SK-N-SH treated with all-trans-retinoic acid at 6 μM for 48 hours (cell line): ENCODE data around the gene KRTAP13-2.

Experiments used
- ARNTL ChIP-seq: fragments of 450-650 bp; formaldehyde crosslinking; IDR thresholded peaks from 2 replicates; pipeline ENCODE4 v1.5.0; 2020; ENCODE audit warnings: low read depth, mild to moderate bottlenecking, moderate library complexity, borderline replicate concordance
- CSDC2 ChIP-seq: fragments of 250-450 bp; sonication (Bioruptor Pico); IDR thresholded peaks from 2 replicates; pipeline ENCODE4 v1.5.0; 2020; ENCODE audit warnings: mild to moderate bottlenecking, moderate library complexity
- GLIS3 ChIP-seq: fragments of 250-450 bp; sonication (Bioruptor Pico); IDR thresholded peaks from 2 replicates; pipeline ENCODE4 v1.5.0; 2020; ENCODE audit warnings: mild to moderate bottlenecking, moderate library complexity
- ISL1 ChIP-seq: fragments of 250-450 bp; sonication (Bioruptor Pico); IDR thresholded peaks from 2 replicates; pipeline ENCODE4 v2.1.2; 2022; ENCODE audit warnings: mild to moderate bottlenecking, moderate library complexity
- RARB ChIP-seq: fragments of 250-450 bp; sonication (Bioruptor Pico); IDR thresholded peaks from 2 replicates; pipeline ENCODE4 v1.8.0; 2021; ENCODE audit warnings: mild to moderate bottlenecking, moderate library complexity
- TCF4 ChIP-seq: fragments of 250-450 bp; sonication (Bioruptor Pico); IDR thresholded peaks from 2 replicates; pipeline ENCODE4 v1.8.0; 2021; ENCODE audit warnings: mild to moderate bottlenecking, moderate library complexity, borderline replicate concordance
- ZC3H10 ChIP-seq: fragments of 250-450 bp; sonication (Bioruptor Pico); IDR thresholded peaks from 2 replicates; pipeline ENCODE4 v1.5.1; 2021; ENCODE audit warnings: mild to moderate bottlenecking, moderate library complexity

DNA sequence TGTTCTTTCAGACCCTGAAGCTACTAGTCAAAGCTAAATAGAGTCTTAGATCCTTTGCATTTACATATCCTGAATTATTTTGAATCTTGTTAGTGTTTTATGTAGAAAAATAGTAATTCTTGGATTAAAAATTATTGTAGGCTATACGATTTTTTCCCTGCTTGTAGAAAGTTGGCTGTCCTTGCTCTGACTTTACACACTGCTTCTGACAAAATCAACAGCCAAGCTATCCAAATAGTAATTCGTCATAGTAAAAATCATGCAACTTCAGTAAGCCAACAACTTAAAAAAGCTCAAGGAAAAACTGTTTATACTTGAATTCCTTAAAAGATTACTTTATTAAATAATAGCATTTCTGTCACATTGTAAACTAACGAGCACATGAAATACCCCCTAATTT lies 16.2 kb downstream of the KRTAP13-2 start:
- TF ChIP-seq CSDC2 (CRISPR knock-in tag), result no peak
- no peak for TF ChIP-seq ISL1 (CRISPR knock-in tag)
- no peak for TF ChIP-seq ZC3H10 (CRISPR knock-in tag)
- no peak for TF ChIP-seq RARB (CRISPR knock-in tag)
- no peak for TF ChIP-seq TCF4 (CRISPR knock-in tag)
- no peak for TF ChIP-seq GLIS3
- TF ChIP-seq ARNTL (CRISPR knock-in tag), result no peak
